ENCODE measurements around the gene HEATR1.

HEATR1 gene

DNA sequence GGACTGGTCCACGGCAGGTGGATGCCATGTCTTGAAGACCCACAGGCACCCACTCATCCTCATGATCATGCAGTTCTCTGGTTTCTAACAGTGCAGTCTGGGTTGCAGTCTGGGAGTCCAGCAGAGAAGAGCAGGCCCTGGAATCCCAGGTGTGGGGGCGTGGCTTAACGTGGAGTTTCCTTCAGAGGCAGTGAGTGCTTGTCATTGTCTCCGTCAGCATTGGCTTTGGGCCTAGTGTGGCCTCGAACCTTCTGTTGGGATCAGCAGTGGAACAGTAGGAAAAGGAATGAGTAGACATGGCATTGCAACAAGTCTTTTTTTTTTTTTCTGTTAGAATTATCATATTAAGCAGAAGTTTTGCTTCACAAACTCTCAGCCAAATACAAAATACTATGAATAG lies 67.8 kb downstream of the HEATR1 start:
- no peak for ATAC-seq (ENCODE audit: low read depth)
- H3K27ac Mint-ChIP-seq = no peak overlapping the region
- H3K27me3 Mint-ChIP-seq = no peaks in the 10 kb centered on the region
- H3K36me3 Mint-ChIP-seq = peaks cover 28% of the 10 kb centered on the region
- no peaks in the 10 kb centered on the region for H3K9me3 Mint-ChIP-seq
- H3K4me3 Mint-ChIP-seq = no peak overlapping the region
- H3K4me1 Mint-ChIP-seq = peaks cover 11% of the 10 kb centered on the region
- no peak for DNase-seq (ENCODE audit: low spot score in 2 of 2)

GRCh38 chr1:236535662-236536161 lies 68.6 kb downstream of the HEATR1 start:
- Mint-ChIP-seq H3K27ac (no peak overlapping the region), H3K4me1 (peaks cover 16% of the 10 kb centered on the region), H3K27me3 (no peaks in the 10 kb centered on the region), H3K36me3 (peaks cover 29% of the 10 kb centered on the region), H3K9me3 (no peaks in the 10 kb centered on the region), H3K4me3 (no peak overlapping the region)
- ATAC-seq (ENCODE audit: low read depth) (no peak), DNase-seq (ENCODE audit: low spot score in 2 of 2) (no peak)

GRCh38 chr1:236535190-236535589 lies 69.1 kb downstream of the HEATR1 start:
- no peaks in the 10 kb centered on the region for H3K27me3 Mint-ChIP-seq
- H3K27ac Mint-ChIP-seq = no peak overlapping the region
- H3K36me3 Mint-ChIP-seq = peaks cover 30% of the 10 kb centered on the region
- peaks cover 20% of the 10 kb centered on the region for H3K4me1 Mint-ChIP-seq
- no peaks in the 10 kb centered on the region for H3K9me3 Mint-ChIP-seq
- ATAC-seq (ENCODE audit: low read depth) = no peak
- DNase-seq (ENCODE audit: low spot score in 2 of 2) = no peak
- no peak overlapping the region for H3K4me3 Mint-ChIP-seq

DNA sequence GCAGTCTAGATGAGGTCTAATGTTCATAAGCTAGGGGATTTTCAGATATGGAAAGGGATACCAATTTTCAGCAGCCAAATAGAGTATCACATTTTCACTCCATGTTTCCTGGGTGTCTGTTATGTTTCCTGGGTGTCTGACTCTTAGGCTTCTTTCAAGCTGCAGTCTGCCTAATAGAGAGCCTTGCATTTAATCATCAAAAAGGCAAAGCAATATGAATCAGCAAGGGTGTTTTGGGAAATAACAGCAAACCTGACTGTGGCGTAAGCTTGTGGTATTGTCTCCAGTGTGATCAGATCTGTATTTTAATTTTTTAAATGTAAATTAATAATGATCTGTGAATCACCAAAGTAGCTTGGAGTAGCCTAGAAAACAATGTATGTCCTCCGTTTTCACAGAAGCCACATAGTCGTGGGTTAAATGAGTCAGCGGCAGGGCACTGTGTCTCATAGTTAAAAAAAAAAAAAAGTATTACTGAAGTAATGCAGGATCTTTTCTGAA lies 70.1 kb downstream of the HEATR1 start:
- DNase-seq (ENCODE audit: low spot score in 2 of 2) = no peak
- H3K4me3 Mint-ChIP-seq = no peak overlapping the region

GRCh38 chr1:236532850-236533249 lies 71.5 kb downstream of the HEATR1 start:
- H3K4me1 Mint-ChIP-seq = peaks cover 21% of the 10 kb centered on the region
- DNase-seq (ENCODE audit: low spot score in 2 of 2) = no peak
- no peak for ATAC-seq (ENCODE audit: low read depth)
- no peaks in the 10 kb centered on the region for H3K27me3 Mint-ChIP-seq
- H3K9me3 Mint-ChIP-seq = no peaks in the 10 kb centered on the region
- H3K36me3 Mint-ChIP-seq = peaks cover 22% of the 10 kb centered on the region
- peak overlapping the region; percentile 45 for H3K27ac Mint-ChIP-seq
- H3K4me3 Mint-ChIP-seq = no peak overlapping the region

More for the DNA sequence above, 70.1 kb downstream of the HEATR1 start:
- Mint-ChIP-seq H3K36me3 (peaks cover 27% of the 10 kb centered on the region), H3K9me3 (no peaks in the 10 kb centered on the region), H3K27me3 (no peaks in the 10 kb centered on the region), H3K27ac (peak overlapping the region; percentile 75), H3K4me1 (peaks cover 21% of the 10 kb centered on the region)
- no peak for ATAC-seq (ENCODE audit: low read depth)

DNA sequence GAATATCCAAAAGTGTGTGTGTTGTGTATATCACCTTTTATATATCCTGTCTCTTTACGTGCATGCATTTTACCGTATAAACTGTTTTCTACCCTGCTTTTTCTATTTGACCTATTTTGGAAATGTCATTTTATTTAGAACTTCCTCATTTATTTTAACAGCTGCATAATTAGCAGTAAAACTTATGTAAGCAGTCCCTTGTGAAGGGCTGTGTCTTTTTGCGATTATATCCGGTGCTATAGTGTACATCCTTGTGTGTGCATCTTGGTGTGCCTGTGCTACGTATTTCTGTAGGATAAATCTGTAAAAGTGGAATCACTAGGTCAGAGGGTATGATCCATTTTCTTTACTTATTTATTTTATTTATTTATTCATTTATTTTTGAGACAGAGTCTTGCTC lies 73.4 kb downstream of the HEATR1 start:
- peaks cover 27% of the 10 kb centered on the region for H3K36me3 Mint-ChIP-seq
- no peaks in the 10 kb centered on the region for H3K9me3 Mint-ChIP-seq
- no peak overlapping the region for H3K27ac Mint-ChIP-seq
- peak; percentile 82 for ATAC-seq (ENCODE audit: low read depth)
- H3K4me3 Mint-ChIP-seq = no peak overlapping the region
- no peaks in the 10 kb centered on the region for H3K27me3 Mint-ChIP-seq
- DNase-seq (ENCODE audit: low spot score in 2 of 2) = no peak
- peaks cover 19% of the 10 kb centered on the region for H3K4me1 Mint-ChIP-seq

GRCh38 chr1:236530286-236530685 lies 74.0 kb downstream of the HEATR1 start:
- DNase-seq (ENCODE audit: low spot score in 2 of 2) (no peak), ATAC-seq (ENCODE audit: low read depth) (no peak)
- H3K4me1 Mint-ChIP-seq = peaks cover 19% of the 10 kb centered on the region
- H3K36me3 Mint-ChIP-seq = peaks cover 26% of the 10 kb centered on the region
- no peaks in the 10 kb centered on the region for H3K27me3 Mint-ChIP-seq
- H3K4me3 Mint-ChIP-seq = no peak overlapping the region
- no peak overlapping the region for H3K27ac Mint-ChIP-seq
- H3K9me3 Mint-ChIP-seq = no peaks in the 10 kb centered on the region

GRCh38 chr1:236526079-236526478 lies 78.2 kb downstream of the HEATR1 start:
- DNase-seq (ENCODE audit: low spot score in 2 of 2) (no peak), ATAC-seq (ENCODE audit: low read depth) (no peak)
- H3K4me3 Mint-ChIP-seq = no peak overlapping the region
- H3K36me3 Mint-ChIP-seq = peaks cover 17% of the 10 kb centered on the region
- H3K4me1 Mint-ChIP-seq = peaks cover 11% of the 10 kb centered on the region
- H3K27ac Mint-ChIP-seq = peak overlapping the region; percentile 29
- H3K27me3 Mint-ChIP-seq = no peaks in the 10 kb centered on the region
- H3K9me3 Mint-ChIP-seq = no peaks in the 10 kb centered on the region

DNA sequence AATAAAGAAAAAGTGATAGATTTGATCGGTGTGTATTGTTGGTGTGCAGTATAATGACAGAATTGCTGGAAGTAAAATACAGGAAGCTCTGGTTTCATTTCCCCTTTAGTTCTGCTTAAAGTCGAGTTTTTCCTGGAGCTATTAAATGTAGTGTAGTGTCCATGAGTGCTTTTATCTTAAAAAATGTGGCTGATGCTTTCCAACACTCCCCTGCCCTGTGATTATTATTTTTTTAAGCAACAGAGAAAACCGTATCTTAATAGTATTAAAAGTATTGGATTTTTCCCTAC lies 79.5 kb downstream of the HEATR1 start:
- H3K36me3 Mint-ChIP-seq = peaks cover 9% of the 10 kb centered on the region
- peaks cover 2% of the 10 kb centered on the region for H3K4me1 Mint-ChIP-seq
- peak; percentile 57 for ATAC-seq (ENCODE audit: low read depth)

GRCh38 chr1:236524142-236524894 lies 80.0 kb downstream of the HEATR1 start:
- Mint-ChIP-seq H3K9me3 (no peaks in the 10 kb centered on the region), H3K27ac (peak overlapping the region; percentile 96), H3K4me1 (peaks cover 2% of the 10 kb centered on the region), H3K27me3 (peaks cover 2% of the 10 kb centered on the region), H3K4me3 (peak overlapping the region; percentile 99), H3K36me3 (peaks cover 9% of the 10 kb centered on the region)
- peak; percentile 55 to 67 for DNase-seq (ENCODE audit: low spot score in 2 of 2)
- peak; percentile 80 for ATAC-seq (ENCODE audit: low read depth)

More for the DNA sequence above, 79.5 kb downstream of the HEATR1 start:
- Mint-ChIP-seq H3K9me3 (no peaks in the 10 kb centered on the region), H3K27ac (peak overlapping the region; percentile 96), H3K4me3 (peak overlapping the region; percentile 99), H3K27me3 (peaks cover 2% of the 10 kb centered on the region)
- DNase-seq (ENCODE audit: low spot score in 2 of 2) = no peak

GRCh38 chr1:236523704-236524141 lies 80.6 kb downstream of the HEATR1 start, which contains the start of gene LGALS8:
LGALS8 (plus strand) TSS chr1:236523982; CDS start chr1:236526071, 2,089 bp downstream.
- peak within 1 kb of the TSS; percentile 96 for H3K27ac Mint-ChIP-seq
- H3K9me3 Mint-ChIP-seq = no peaks in the 10 kb centered on the region
- DNase-seq (ENCODE audit: low spot score in 2 of 2) = peak; percentile 53 to 69
- peak within 1 kb of the TSS; percentile 99 for H3K4me3 Mint-ChIP-seq
- peak; percentile 49 for ATAC-seq (ENCODE audit: low read depth)
- peaks cover 9% of the 10 kb centered on the region for H3K36me3 Mint-ChIP-seq
- H3K27me3 Mint-ChIP-seq = peaks cover 2% of the 10 kb centered on the region
- H3K4me1 Mint-ChIP-seq = peaks cover 2% of the 10 kb centered on the region

DNA sequence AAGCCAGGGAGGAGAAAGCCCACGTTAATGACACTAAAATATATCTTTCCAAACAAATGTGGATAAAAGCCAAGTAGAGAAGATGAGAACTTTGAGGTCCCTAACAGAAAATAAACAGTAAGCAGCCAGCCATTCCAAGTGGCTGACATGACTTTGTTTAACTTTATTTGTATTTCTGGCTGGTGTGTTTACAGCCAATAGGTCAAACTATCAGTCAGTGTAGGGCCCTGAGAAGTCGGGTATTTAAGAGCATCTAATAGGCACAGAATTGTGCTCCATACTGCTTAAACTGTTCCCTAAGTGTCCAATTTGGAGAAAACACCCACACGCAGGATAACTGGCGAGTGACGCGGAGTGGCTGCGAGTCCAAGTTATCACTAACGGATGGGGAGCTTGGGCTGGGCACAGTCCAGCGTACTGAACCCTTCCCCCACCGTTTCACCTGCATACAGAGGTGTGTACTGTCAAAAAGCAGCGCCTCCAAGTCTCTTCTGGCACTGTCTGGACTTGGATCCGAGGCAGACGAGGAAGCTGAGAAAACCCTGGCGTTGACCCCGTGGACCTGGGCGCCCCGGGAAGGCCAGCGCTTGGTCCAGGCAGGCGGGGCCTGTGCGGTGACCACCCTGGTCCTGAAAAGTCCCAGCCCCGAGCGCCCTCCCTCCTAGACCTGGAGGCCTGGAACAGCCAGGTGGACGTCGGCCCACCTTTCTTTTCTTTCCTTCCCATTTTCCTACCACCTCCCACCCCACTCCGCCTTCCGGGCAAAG lies 81.2 kb downstream of the HEATR1 start:
- Mint-ChIP-seq H3K36me3 (peaks cover 9% of the 10 kb centered on the region), H3K4me1 (peaks cover 2% of the 10 kb centered on the region), H3K4me3 (peak overlapping the region; percentile 99), H3K27ac (peak overlapping the region; percentile 96), H3K9me3 (no peaks in the 10 kb centered on the region), H3K27me3 (peaks cover 2% of the 10 kb centered on the region)
- DNase-seq (ENCODE audit: low spot score in 2 of 2) = peak in 1 of 2 donors; percentile 12
- ATAC-seq (ENCODE audit: low read depth) = no peak

- no peaks in the 10 kb centered on the region for H3K36me3 Mint-ChIP-seq
- no peak for ATAC-seq (ENCODE audit: low read depth)
- H3K9me3 Mint-ChIP-seq = no peaks in the 10 kb centered on the region
- peaks cover 2% of the 10 kb centered on the region for H3K27me3 Mint-ChIP-seq
- no peak for DNase-seq (ENCODE audit: low spot score in 2 of 2)
- no peak overlapping the region for H3K4me3 Mint-ChIP-seq
- H3K4me1 Mint-ChIP-seq = peaks cover 2% of the 10 kb centered on the region
- H3K27ac Mint-ChIP-seq = no peak overlapping the region
Measured at GRCh38 chr1:236520445-236521005, 83.8 kb downstream of the HEATR1 start.

GRCh38 chr1:236518322-236518721 lies 86.0 kb downstream of the HEATR1 start:
- H3K36me3 Mint-ChIP-seq = no peaks in the 10 kb centered on the region
- H3K4me1 Mint-ChIP-seq = no peaks in the 10 kb centered on the region
- DNase-seq (ENCODE audit: low spot score in 2 of 2) = no peak
- H3K9me3 Mint-ChIP-seq = no peaks in the 10 kb centered on the region
- peaks cover 2% of the 10 kb centered on the region for H3K27me3 Mint-ChIP-seq
- H3K4me3 Mint-ChIP-seq = no peak overlapping the region
- ATAC-seq (ENCODE audit: low read depth) = no peak
- H3K27ac Mint-ChIP-seq = no peak overlapping the region
